ENCODE data around the gene CAB39.

GRCh38 chr2:230798769-230799399 is 86.2 kb downstream of the CAB39 start:
- peak; percentile 19 to 71 (median 55) for TF ChIP-seq CTCF (IDR thresholded peaks at IDR 0.05)
- TF ChIP-seq POLR2A (IDR thresholded peaks at IDR 0.05): no peak
